Esophagus squamous epithelium (tissue), 4 donors: ENCODE data around the gene TRNP1.

Experiments used
- POLR2A ChIP-seq, 4 donors: fragments of 450-650 bp; IDR thresholded peaks; one replicate each; pipeline ENCODE4 v1.6.1; 2017; ENCODE audit warnings: antibody characterized with exemption in 4 of 4, mild to moderate bottlenecking in 4 of 4, moderate library complexity in 3 of 4
- TF ChIP-seq, protein P1 (sequence below), 6 experiments: fragments of 450-650 bp in 4 of 6; fragments of 200-600 bp in 2 of 6; sonication (generic) in 2 of 6; IDR thresholded peaks; one replicate each; pipeline ENCODE4 v1.5.1; 2016 to 2019; ENCODE audit warnings: antibody characterized with exemption in 6 of 6, mild to moderate bottlenecking in 4 of 6, moderate library complexity in 4 of 6

DNA sequence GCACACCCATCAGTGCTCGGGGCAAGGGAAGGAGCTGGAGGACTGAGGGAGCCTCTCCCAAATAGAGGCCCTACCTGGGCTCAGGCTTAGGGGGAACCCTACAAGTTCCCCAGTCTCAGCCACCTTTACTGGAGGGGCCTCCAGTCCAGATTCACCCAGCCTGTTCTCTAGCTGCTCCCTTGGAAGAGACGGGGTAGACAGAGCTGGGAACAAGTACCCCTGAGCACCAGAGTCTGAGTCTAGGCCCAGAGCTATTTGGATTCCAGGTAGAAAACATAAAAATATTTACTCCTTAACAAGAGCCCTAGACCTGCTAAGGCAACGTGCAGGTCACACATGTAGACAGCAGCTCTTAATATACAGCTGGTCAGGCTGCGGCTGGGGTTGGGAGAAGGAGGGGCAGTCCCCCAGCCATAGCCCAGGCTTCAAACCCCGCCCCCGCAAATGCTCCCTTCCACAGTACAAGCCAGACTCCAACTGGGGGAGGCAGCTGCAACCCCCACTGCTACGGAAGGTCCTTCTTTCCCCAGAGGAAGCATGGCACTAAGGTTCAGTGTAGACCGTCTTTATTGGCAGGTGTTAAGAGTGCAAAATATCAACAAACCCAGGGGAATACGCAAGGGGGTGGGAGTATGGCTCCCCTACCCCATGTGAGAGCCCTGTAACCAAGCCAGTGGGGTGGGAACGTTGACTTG, 11.1 kb downstream of the TRNP1 start:
- TF ChIP-seq, protein P1, sequence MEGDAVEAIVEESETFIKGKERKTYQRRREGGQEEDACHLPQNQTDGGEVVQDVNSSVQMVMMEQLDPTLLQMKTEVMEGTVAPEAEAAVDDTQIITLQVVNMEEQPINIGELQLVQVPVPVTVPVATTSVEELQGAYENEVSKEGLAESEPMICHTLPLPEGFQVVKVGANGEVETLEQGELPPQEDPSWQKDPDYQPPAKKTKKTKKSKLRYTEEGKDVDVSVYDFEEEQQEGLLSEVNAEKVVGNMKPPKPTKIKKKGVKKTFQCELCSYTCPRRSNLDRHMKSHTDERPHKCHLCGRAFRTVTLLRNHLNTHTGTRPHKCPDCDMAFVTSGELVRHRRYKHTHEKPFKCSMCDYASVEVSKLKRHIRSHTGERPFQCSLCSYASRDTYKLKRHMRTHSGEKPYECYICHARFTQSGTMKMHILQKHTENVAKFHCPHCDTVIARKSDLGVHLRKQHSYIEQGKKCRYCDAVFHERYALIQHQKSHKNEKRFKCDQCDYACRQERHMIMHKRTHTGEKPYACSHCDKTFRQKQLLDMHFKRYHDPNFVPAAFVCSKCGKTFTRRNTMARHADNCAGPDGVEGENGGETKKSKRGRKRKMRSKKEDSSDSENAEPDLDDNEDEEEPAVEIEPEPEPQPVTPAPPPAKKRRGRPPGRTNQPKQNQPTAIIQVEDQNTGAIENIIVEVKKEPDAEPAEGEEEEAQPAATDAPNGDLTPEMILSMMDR (IDR thresholded peaks at IDR 0.05): no peak
- no peak for TF ChIP-seq POLR2A (IDR thresholded peaks at IDR 0.05)
